ENCODE data around the gene HACD2.

The HACD2 gene

DNA sequence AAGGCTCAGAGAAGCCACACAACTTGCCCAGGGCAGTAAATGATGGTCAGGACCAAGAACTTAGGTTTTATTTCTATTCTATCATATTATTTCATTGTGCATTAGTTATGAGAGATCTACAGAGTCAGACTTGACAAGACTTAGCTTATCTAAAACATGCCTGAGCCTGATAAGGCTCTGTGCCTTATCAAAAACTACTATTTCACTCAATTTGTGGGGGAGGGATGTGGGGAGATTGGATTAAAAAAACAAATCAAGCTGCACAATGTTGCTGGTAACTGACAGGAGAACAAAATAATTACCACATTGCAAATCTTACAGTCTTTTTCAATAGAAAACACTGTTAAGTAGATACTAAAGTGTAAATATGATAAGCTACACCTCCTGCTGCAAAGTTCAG is 16.0 kb downstream of the HACD2 start:
- no peak for DNase-seq

DNA sequence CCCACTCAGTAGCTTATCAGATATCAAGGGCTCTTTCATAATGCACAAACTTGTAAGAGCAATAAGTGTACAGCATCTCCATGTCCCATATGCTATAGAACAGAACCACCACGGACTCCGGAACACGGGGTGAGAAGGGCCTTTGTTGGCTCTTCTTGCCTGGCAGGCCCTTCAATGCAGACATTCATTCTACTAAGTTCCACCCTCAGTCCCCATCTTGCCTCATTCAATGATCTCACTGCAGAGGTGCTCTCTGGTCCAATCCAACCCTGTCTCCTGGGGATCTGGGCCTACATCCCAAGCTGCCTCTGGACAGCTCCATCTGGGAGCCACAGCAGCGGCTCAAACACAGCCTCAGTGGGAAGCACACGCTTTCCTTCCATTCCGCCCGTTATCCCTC is 16.8 kb downstream of the HACD2 start:
- no peak for DNase-seq

DNA sequence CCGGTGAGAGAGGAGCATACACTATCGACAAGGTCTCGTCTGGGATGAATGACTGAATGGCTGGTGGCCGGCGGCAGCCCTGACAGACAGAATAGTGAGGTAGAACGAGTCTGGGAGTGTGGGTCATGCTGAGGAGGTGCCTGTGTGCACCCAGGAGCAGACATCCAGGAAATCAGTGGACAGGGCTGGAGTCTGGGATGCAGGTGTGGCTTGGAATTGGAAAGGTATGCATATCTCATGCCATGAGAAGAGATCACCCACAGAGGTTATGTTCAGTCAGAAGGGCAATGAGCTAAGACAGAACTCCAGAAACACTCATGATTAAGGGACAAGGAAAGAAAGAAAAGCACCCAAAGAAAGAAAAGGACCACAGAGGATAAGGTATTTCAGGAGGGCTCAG is 20.8 kb downstream of the HACD2 start:
- DNase-seq: no peak

DNA sequence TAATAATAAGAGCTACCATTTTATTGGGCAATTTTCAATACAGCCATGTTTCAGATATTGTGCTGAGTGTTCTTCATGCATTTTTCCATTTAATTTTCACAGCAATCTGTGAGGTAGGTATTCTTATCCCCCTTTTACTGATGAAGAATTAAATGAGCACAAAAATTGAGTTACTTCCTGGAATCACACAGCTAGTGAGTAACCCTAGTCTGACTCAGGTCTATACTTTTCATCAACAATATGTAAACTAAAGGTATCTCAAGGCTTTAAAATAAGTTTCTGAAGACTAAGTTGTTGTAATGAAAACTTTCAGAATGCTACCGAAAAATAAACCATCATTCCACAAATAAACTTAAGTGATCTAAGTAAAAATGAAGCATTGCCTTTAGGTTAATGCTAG is 22.3 kb downstream of the HACD2 start:
- no peak for DNase-seq

DNA sequence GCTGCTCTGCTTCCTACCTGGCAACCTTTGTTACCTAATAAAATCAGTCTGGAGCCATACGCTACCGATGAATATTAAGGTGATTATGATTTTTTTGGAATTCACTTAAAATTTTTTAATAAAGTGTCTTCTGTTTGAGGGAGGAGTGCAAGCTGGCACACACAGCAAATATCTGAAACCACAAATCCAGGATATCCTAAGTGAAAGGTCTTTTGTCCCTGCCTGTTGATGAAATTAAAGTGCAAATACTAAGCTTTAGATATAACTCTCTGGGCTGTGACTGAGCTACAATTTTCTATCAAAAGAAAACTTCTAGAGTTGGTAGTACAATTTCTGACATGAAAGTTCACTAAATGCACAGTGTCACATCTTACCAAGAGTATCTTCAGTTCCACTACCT is 23.7 kb downstream of the HACD2 start:
- no peak for DNase-seq

DNA sequence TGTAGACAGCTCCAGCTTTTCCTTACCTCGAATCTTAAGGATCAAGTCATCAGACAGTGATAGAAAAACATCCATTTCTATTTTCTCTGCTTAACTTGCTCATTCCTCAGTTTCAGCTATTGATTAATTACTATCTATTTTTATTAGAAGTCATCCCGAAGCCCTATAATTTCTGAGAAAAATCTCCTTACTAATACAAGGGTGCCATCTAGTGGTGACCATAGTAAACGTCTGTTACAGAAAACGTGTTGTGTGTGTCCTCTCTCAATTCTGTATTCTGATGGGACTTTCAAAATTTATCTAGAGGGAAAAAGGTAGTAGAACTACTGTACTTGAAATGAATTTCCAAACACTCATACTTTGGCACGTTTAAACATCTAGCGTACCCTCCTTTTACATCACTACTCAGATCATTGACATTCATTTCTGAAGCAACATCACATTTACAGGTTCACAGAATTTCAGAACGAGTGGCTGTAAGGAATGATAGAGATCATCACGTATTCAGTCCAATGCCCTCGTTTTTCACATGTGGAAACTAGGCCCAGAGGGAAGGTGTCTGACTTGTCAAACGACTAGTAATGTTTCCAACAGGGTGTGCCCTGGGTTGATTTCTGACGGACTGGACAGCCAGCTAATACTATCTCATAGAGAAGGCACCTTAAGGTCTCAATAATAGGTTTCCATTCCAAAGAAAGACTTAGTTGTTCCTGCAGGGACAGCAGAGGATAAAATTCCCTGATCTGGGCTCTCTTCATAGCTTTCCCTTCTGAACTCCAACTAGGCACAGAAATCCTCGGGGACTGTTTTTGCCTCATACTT is 25.6 kb downstream of the HACD2 start:
- DNase-seq: no peak

DNA sequence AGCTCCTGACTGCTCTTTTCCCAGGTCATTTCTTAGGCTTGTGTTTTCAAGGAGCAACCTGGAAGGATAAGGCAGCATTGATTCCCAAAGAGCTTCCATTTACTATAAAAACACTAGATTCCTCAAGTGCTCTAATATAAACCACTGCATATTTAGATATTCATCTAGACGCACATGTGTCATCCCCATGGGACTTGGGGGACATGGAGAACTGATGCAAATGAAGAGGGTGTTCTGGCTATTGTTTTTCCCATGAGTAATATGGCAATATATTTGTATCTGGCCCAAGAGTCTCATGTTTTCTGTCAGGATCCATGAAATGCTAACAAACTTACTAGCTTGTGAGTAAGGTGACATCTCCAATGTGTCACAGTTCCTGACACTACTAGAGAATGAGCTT is 31.3 kb downstream of the HACD2 start:
- no peak for DNase-seq

DNA sequence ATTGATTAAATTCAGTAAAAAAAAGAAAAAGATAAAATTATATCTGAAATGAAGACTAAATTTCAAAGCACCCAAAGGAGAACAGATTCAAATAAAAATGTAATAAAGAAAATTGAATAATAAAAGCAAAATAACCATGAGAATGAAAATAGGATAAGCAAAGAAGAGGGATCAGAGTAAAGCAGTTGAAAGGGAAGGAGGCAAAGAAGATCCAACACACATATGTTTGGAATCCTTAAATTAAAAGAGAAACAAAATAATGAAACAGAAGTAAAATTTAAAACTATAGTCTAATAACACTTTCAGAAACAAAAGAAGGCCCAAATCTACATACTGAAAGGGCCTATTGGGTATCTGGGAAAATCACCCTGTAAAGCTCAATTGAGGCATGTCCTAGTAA is 32.1 kb downstream of the HACD2 start:
- no peak for DNase-seq

DNA sequence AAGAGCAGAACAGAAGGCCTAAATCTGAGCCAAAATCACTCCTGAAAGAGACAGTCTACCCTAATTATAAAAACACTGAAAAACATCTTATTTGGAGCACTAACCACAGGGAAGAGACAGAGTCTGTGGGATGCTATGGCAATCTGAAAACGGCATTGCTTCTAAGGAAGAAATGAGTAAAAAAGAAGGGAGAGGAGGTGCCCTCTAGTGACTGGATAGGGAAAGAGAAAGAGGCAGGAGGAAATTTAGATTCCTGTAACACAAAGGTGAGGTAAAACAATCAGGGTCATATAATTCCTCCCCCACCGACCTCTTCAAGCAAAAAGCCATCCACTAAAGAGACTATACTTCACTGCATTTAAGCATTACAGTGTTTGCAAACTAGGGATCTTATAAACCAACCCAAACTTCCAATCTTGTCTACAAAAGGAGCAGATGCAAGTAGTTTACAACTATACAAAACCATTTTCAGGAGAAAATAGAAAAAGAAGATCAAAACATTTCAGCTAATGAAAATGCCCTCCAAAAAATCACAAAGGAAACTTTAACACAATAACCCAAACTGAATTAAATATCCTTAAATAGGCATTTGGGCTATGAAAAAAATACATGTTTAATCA is 32.6 kb downstream of the HACD2 start:
- DNase-seq: no peak

DNA sequence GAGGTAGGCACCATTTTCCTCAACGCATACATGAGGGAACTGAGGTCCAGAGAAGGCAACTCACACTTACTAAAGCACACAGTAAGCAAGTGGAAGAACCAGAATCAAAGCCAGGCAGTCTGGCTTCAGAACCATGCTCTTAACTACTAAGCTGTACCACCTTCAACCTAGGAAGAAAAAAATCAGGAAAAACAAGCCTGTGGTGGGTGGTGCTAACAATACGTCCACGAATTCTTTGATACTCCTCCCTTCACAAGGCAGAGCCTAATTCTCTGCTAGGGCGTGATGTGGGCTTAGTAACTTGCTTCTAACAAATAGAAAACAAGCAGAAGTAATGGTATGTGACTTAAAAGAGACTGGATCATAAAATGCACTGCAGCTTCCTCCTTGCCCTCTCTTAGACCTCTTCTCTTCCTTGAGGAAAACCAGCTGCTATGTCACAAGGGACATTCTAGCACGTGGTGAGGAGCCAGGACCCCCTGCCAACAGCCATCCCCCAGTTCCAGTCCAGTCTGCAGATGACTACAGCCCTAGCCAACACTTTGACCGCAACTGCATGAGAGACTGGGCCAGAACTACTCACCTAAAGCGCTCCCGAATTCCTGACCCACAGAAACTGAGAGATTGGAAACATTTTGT is 36.9 kb downstream of the HACD2 start:
- no peak for DNase-seq

DNA sequence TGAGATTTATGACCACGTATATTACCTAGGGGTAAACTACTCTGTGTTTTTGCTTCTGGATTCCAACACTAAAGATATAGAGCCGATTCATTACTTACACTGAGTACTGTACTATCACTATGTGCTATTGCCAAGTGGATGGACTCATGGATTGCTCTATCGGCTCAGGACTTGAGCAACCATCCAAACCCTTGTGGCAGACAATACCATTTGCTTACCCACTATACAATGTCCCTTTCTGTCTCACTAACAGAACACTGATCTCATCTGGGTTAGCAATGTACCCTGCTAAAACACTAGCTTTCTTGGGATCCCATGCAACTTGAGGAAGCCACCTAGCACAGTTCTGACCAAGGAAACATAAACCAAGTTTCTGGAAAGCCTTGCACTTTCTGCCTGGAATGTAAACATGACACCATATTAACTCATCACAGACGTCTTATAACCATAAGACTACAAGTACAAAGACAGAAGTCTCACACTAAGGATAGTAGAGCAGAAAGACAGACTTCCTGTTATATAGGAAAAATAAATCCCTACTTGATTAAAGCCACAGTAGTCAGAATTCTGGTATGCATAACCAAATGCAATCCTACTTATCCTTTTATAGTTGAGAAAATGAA is 38.6 kb downstream of the HACD2 start:
- no peak for DNase-seq

DNA sequence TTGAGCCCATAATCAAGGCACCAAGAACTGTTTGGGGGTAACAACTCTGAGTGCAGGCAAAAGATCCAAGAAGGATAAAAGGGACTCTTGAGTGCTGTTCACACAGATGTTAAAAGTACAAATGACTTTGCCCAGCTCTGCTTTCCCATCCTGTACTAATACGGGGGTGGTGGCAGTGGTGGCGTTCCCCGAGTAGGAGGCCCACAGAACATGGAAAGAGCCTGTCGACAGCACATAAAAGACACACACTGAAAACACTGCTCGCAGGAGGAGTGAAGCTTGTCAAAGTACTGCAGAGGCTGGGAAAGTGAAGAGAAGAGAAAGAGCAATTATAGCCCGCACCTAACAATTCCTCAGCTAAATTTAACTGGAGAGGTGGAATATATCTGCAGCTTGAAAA is 40.9 kb downstream of the HACD2 start:
- no peak for DNase-seq

DNA sequence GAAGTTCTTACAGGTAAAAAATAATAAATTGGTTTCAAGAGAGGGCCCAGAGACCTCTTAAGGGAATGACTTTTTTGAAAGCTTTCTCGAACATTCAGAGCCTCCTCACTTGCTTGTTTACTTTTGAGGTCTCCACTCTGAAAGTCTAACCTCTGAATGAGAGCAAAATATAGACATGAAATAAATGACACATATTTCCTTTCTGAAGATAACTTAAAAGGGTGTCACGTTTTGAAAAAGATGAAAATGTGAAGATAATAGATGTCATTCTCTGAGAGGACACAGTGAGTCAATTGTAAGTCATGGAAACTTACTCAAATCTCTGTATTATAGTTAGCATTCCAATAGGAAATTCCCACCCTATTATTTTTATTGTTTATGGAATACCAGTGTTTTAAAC is 44.6 kb downstream of the HACD2 start:
- DNase-seq: no peak

DNA sequence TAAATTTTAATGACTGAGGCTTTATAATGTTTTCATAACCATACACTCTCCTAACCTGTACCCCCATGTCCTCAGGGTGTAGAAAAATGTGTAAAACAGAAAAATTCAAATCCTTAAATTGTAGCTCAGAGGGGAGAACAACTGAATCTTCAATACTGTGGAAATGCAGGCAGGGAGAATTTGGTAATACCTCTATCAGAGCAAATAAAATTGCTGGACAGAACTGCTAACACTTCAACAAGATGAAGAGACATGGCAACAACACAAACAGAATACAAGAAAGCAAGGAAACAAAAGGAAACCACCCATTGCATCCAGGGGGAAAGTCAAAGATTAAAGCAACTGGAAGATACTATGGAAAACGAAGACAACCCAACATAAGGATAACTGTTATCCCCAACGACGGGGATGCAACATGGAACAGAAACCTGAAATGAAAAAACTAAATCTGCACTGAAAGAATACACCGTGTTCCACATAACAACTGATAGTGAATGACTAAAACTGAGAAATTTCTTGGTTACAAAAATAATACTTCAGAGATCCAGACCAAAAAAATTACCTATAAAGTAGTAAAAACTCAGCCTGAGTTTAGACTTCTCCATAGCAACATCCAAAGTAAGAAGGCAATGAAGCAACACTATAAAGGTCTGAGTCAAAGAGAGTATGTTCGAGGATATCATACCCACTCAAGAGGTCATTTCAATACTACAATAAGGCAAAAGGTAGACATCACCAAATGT is 48.5 kb downstream of the HACD2 start:
- DNase-seq: no peak

DNA sequence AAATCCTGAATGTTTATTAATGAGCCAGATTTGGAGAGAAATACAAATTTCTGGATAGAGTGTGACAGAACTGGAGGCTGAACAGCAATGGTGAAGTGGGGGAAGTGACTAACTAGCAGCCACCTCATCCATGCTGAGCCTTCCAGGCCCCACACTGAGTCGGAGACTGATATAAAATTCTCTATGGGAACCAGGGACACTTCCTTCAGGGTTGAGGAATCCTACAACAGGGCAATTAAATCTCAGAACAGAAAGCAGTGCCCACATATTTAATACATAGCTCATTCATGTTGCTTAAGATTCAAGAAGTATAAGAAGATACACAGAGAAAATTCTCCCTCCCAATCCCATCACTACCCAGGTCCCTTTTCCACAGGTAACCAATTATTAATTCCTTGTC is 49.3 kb downstream of the HACD2 start:
- DNase-seq: no peak

DNA sequence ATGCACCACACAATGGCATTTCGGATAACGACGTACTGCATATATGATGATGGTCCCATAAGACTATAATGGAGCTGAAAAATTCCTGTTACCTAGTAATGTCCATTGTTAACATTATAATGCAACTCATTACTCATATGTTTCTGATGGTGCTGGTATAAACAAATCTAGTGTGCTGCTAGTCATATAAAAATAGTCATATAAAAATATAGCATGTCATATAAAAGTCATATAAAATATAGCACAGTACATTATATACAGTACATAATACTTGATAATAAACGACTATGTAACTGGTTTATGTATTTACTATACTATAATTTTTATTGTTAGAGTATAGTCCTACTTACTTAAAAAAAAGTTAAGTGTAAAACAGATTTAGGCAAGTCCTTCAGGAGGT is 50.6 kb downstream of the HACD2 start:
- no peak for DNase-seq

DNA sequence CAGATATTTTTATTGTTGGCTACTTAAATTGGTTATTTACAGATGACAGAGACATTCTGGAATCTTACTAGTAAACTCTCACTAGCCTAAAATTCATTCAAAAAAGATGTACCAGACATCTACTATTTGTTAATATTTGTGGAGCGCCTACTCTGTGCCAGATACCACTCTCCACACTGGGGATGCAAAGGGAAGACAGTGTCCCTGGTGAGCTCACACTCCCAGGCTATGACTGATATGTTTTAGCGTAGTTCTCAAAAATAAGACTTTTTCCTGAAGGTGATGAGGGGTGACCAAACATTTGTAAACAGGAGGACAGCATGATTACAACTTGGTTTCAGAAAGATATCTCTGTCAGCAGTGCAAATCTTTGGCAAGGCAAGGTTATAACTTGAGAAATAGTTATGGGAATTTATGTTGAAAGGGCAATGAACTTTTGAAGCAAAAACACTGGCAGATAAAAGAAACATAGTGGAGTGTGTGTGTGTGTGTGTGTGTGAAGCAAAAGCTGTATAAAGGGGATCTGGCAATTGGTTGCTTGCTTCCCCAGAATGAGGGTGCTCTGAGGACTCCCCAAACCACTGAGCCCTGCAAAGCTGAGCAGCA is 51.2 kb downstream of the HACD2 start:
- DNase-seq: no peak

DNA sequence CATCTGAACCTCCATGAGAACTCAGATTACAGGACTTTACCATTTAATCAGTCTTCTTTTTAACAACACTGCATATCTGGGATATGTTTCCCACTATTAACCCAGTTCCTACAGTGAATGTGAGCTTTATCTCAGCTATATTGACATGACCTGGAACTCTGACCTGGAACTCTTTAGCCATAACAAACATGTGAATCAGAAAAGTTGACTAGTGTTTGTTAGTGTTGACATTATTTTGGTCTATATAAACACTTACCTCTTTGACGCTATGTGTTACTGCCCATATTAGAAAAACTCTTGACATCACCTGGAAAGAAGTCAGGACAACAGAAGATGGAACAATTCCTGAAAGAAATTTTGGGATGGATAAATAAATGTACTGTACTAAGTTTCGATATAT is 56.7 kb downstream of the HACD2 start:
- no peak for DNase-seq

DNA sequence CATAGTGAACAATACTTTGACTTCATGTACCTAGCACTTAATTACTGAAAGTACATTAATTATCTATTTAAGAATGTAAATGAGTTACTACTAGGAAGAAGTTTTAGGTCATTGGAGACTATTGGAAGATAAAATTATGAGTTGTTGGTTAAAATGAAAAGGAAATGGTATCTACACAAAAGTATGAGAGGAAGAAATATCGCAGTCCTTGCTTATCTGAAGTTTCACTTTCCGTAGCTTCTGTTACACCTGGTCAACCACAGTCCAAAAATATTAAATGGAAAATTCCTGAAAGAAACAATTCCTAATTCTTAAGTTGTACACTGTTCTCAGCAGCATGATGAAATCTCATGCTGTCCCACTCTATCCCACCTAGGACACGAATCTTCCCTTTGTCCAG is 57.8 kb downstream of the HACD2 start:
- DNase-seq: no peak

DNA sequence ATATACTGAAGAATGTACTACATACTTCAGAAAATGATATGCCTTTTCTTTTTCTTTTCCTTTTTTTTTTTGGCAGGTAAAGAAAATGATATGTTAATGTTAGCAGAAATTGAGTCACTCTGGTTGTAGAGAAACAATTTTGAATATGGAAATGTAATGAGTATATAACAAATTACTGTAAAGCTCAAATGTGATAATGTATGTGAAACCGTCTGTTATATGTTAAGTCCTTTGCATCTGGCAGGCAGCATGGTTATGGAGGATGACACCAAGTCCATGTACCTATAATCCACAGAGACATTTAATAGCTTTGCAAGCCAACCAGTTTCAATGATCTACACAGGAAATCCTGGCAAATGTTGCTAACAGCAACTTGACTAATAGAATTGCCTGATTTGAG is 58.4 kb downstream of the HACD2 start:
- DNase-seq: no peak

DNA sequence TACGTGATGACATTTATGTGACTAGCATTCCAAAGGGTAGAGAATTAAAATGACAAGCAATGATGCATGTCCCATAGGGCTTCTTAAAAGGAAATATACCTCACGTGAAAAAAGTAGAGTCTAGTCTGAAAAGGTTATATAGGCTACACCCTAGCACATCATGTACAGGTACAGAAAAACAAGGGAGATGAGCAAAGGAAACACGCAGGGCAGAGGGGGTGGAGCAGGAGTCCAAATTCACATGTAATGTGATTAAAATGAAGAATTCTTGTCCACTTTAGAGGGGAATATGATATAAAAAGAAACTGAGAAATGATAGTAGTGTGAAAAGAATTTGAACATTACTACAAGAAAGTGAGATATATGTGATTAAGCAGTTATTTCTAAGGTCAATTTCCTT is 59.4 kb downstream of the HACD2 start:
- DNase-seq: no peak

DNA sequence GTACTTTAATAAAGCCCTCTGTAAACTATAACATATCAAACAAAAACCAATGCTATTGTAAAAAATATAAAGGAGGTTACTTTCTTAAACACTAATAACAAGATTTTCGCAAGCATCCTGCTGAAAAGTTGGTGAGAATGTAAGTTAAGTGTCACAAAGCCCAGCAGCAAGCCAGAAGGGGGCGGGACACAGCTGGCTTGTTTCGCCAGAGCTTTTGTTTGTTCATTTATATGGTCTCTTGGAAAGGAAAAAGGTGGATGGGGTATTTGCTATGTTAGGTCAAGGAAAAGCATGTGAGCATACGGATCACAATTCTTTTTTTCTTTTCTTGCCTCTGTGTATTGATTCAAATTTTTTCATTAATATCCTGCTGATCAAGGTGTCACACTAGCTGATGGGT is 59.9 kb downstream of the HACD2 start:
- DNase-seq: no peak

DNA sequence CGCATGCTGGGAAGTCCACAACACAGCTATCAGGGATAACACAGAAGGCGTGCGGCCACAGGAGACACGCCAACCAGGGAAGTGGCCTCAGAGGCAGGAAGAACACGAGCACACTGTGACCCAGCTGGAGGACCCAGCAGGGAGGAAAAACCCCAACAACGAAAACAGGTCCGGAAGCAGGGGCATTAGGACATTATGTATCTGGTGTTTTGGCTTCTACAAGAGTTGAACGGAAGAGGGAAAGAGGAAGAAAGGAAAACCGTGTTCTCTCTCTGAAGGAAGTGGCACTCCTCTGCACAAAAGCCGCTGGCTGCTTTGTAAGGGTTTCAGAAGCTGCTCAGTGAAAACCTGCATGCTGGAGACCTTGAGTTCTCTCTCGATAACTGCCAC is 61.8 kb downstream of the HACD2 start:
- DNase-seq: no peak

Data from activated CD8-positive, alpha-beta memory T cell treated with anti-CD3 and anti-CD28 coated beads, Interleukin-2, amount 50 U/mL, for 48 hours (primary cell).